Measurements from ENCODE around the gene SYDE1. TPM values are rescaled to one million over a fixed set of nuclear protein-coding genes. Genes with fewer than 3 reads are reported as not detected.

SYDE1 gene
- total RNA-seq, 1 experiment from 2014 or later: 47.7 TPM

- H3K9me3 ChIP-seq (ENCODE audit: control insufficient read depth, insufficient read depth, low read depth, low read length): no peaks in the 10 kb centered on the region
- peak overlapping the region; percentile 64 to 81 for H3K4me3 ChIP-seq (ENCODE audit: low read depth in 2 of 2, low read length in 2 of 2)
- CTCF ChIA-PET: no interaction called here
- DNase-seq (ENCODE audit: low read depth, low spot score) (no peak), ATAC-seq (no peak; the same call in 1 of the 2 replicates)
- no peaks in the 10 kb centered on the region for H3K27me3 ChIP-seq (ENCODE audit: control insufficient read depth, insufficient read depth, low read length)
- no TSS peak for BruUV-seq (replicated peaks)
- H3K27ac ChIP-seq (ENCODE audit: low read length): peak overlapping the region; percentile 89
- in situ Hi-C loops (cut with HindIII; ENCODE audit: low pct_unique_long_range_greater_than_20kb, low sequenced_read_pairs) (no loop called here), intact Hi-C loops (cut with micrococcal nuclease; ENCODE audit: unreplicated experiment) (no loop called here)
- no peaks in the 10 kb centered on the region for H3K36me3 ChIP-seq (ENCODE audit: control insufficient read depth, insufficient read depth, low read length)
- no peak for TF ChIP-seq CTCF (IDR thresholded peaks at IDR 0.05)
- no peak for TF ChIP-seq POLR2AphosphoS5 (IDR thresholded peaks at IDR 0.05; ENCODE audit: low read depth, low read length)
- no peak for TF ChIP-seq SIN3A (IDR thresholded peaks at IDR 0.05; ENCODE audit: borderline replicate concordance, insufficient read depth, low read depth, low read length)
- no peak for TF ChIP-seq TCF7L2 (IDR thresholded peaks at IDR 0.05; ENCODE audit: low read depth, low read length)
- no peak for TF ChIP-seq REST (IDR thresholded peaks at IDR 0.05; ENCODE audit: insufficient read depth in 1 of 2, low read depth in 2 of 2, low read length in 1 of 2)
- peaks cover 11% of the 10 kb centered on the region for H3K4me1 ChIP-seq (ENCODE audit: control insufficient read depth, insufficient read depth, low read length)
- POLR2A ChIA-PET: interaction anchor here (0.6 kb wide), 1 partner anchor 340 kb away, joined by 3 read pairs; no protein-coding TSS in a partner anchor
Observed at GRCh38 chr19:15124572-15125231, 17.5 kb downstream of the SYDE1 start.

- CTCF ChIA-PET: no interaction called here
- H3K36me3 ChIP-seq (ENCODE audit: control insufficient read depth, insufficient read depth, low read length): no peaks in the 10 kb centered on the region
- no peak for TF ChIP-seq TCF7L2 (IDR thresholded peaks at IDR 0.05; ENCODE audit: low read depth, low read length)
- peak; percentile 66; the same call in 1 of the 2 replicates for TF ChIP-seq POLR2AphosphoS5 (IDR thresholded peaks at IDR 0.05; ENCODE audit: low read depth, low read length)
- peak overlapping the region; percentile 64 to 81 for H3K4me3 ChIP-seq (ENCODE audit: low read depth in 2 of 2, low read length in 2 of 2)
- intact Hi-C loops (cut with micrococcal nuclease; ENCODE audit: unreplicated experiment): no loop called here
- peak overlapping the region; percentile 89 for H3K27ac ChIP-seq (ENCODE audit: low read length)
- BruUV-seq (replicated peaks): TSS peak; percentile 76
- H3K9me3 ChIP-seq (ENCODE audit: control insufficient read depth, insufficient read depth, low read depth, low read length): no peaks in the 10 kb centered on the region
- DNase-seq (ENCODE audit: low read depth, low spot score) (peak; percentile 82), ATAC-seq (peak; percentile 97)
- in situ Hi-C loops (cut with HindIII; ENCODE audit: low pct_unique_long_range_greater_than_20kb, low sequenced_read_pairs): no loop called here
- POLR2A ChIA-PET: no interaction called here
- no peaks in the 10 kb centered on the region for H3K27me3 ChIP-seq (ENCODE audit: control insufficient read depth, insufficient read depth, low read length)
- H3K4me1 ChIP-seq (ENCODE audit: control insufficient read depth, insufficient read depth, low read length): peaks cover 11% of the 10 kb centered on the region
Observed at GRCh38 chr19:15125232-15126067, 18.2 kb downstream of the SYDE1 start.
